Anterior cingulate cortex (tissue), 58 donors: ENCODE measurements around the gene TMEM54.
A peak's percentile ranks its signal among the peaks of the same experiment; 100 is the strongest.

ENCODE experiments used
- DNase-seq, 58 donors: peaks; one replicate each; lab custom pipeline; 2025; lab: John Stamatoyannopoulos, UW

The TMEM54 gene

GRCh38 chr1:32867151-32867550, 34.0 kb downstream of the TMEM54 start:
- DNase-seq, result no peak

DNA sequence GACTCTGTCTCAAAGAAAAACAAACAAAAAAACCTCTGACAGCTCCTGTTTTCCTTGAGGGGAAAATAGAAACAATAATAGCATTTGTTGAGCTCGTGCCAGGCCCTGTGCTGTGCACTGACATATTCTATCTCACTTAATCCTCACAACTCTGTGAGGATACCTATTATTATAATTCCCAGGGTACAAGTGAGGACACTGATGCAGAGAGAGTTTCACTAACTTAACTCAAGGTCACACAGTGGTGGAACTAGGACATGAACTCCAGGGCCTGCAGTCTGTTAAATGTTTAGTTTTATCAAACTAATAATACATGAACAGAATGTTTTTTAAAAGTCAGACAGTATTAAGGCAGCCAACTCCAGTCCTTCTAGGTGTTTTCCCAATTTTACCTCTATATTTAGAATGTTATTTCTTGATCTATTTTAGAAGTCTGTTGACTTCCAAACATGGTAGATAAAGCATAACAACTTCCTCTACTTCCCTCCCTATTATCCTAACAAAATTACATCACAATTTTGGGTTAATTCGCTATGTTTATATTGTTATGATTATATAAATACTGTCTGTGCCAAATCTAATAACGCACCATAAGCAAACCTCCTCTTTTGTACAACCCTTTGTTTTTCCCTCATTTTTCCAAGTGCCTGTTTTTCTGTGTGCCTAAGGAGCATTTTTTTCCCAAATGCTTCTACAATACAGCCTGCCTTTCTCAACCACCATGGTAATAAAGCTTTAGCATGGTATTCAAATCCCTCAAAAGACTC, 35.4 kb downstream of the TMEM54 start:
- DNase-seq, result no peak

DNA sequence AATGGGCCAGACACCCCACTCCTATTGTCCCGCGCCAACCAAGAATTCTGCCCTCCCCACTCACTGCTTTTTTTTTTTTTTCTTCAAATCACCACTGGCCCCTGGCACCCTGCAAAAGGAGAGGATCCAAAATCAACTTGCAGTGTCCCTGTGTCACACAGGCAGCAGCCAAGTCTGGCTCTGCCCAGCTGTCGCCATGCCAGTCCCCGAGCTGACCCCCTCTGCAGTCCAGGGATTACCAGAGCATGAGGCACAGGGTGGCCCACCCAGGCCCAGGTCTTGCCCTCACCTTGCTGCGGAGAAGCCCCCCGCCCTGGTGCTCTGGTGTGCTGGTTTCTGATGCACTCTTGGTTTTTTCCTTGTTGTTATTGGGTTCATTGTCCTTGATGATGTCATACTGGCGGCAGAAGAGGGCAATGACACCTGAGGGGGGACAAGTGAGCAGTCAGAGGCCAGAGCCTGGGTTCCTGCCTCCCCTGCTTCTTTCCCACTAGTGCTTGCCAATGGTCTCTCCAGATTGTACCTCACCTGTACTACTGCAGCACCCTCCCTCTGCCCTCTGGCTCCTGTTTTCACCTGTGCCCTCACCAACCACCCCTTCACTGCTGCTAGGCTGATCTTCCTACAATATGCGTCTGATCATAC, 36.7 kb downstream of the TMEM54 start:
- DNase-seq, result no peak

DNA sequence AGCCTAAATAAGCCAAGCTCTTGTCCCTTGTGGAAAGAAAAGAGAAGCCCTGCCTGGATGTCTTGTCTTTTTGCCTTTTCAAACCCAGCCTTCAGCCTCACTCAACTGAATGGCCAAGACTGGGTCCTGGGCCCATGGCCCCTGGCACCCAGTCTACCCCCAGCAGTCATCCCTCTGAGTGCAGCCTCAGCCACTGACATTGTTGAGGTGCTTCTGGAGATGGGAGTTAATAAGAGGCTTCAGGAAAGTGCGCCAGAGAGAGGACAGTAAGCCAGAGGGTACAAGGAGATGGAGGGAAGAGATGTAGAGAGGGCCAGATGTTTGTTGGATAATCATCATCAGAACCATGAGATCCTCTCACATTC, 37.3 kb downstream of the TMEM54 start:
- no peak for DNase-seq

- DNase-seq, result no peak
These were observed 37.8 kb downstream of the TMEM54 start for GRCh38 chr1:32863218-32863880.

DNA sequence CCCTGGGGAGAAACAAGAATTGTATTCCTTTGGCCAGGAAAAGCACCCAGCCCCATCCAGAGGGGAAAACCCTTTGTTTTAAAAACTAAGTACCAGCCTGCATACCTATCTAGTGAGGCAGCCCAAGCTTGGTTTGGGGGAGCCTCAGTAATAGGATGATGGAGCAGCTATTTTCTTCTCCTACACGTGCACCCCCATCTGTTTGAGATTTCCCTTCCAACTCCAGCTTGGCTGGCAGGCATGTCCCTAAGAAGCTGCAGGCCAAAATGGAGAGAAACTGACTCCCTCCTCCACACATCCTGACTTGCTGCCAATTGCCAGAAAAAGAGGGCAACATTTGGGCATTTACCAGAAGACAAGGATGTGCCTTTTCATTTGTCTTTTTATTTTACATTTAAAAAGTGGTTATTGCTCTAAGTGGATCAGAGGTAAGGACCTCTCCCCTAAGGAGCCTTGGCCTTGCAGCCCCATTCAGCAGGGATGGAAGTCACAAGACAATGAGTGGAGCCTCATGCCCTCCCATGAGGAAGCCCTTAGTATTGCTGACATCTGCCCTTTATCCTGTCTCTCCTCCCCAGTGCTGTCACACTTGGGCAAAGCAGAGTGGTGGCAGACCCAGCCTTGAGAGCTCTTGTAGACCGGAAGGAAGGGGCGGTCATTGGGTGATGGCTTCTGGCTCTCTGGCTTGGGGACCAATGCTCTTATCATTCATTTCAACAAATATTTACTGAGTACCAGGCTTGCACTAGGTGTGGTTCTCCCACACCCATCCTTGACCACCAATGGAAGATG, 39.1 kb downstream of the TMEM54 start:
- DNase-seq, result peak in 29 of 58 donors; percentile 14 to 78 (median 39)

GRCh38 chr1:32860566-32860965, 40.6 kb downstream of the TMEM54 start:
- no peak for DNase-seq

DNA sequence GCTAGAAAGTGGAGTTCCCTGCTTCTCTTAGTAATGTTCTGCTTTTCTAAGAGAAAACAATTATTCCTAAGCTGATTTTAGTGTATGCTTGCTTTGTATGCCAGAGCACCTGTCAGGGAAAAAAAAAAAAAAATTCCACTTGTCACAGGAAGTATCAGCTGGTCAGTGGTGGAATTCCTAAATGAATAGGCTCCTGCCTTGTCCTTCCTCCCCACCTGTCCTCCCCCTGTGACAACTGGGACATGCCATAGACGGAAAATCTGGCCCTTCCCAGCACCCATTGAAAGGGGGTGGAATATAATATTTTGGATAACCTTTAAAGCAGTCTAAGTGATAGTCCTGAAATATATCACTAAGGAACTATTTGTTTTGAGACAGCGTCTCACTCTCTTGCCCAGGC, 41.3 kb downstream of the TMEM54 start:
- no peak for DNase-seq

GRCh38 chr1:32858791-32859190, 42.4 kb downstream of the TMEM54 start:
- no peak for DNase-seq

GRCh38 chr1:32858136-32858535, 43.1 kb downstream of the TMEM54 start:
- DNase-seq, result no peak

DNA sequence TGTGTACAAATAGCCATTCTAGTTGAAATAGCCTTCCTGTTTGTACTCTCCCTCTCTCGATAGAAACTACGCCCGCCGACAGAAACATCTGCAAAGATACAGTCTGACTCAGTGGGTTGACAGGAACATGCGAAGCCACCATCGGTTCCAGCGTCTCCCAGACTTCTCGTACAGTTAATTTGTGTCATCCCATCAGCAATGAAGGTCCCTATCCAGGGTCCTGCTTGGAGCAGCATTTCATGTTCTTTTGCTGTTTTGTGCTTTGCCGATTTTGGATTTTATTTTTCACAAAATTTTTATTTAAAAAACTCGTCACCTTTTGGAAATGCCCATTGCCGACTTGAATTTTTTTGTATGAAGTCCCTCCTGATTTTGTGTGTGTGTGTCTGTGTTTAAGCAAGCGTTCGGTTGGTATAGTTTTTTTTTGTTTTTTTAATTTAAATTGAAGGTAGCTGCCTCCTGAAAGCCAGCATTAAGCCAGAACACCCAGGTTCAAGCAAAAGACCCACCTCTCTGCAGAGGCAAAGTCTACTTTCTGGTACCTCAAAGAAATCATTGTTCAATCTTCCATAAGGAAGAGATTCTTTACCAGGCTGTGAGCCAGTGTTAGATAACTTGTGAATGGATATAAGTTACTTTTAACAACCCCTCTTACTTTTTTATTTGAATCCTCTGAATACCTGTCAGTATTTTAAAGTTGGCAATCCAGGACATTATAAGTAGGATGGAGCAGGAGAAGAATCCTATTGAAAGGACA, 45.1 kb downstream of the TMEM54 start:
- no peak for DNase-seq

- DNase-seq, result no peak
These were observed 52.7 kb downstream of the TMEM54 start for GRCh38 chr1:32848354-32849063.
